Activated CD4-positive, alpha-beta memory T cell treated with anti-CD3 and anti-CD28 coated beads, Interleukin-2, amount 10 ng/mL, durations not matched to agents 7 days and 5 days (primary cell): ENCODE measurements around the gene NEXMIF. TPM values are rescaled to one million over a fixed set of nuclear protein-coding genes. Genes with fewer than 3 reads are reported as not detected.
"Not testable (repeated sequence)": the region's sequence is repeated elsewhere in the genome, so short reads cannot be mapped to it uniquely, and the experiment has no call there.

Experiments used
- CTCF ChIA-PET: fragments of 350-600 bp; sonication (Branson Sonifier 250); formaldehyde crosslinking; loops from one replicate; lab custom pipeline; 2021; ENCODE audit warnings: antibody characterized with exemption, inconsistent platforms; lab: Charles Lee
- POLR2A ChIA-PET: fragments of 350-600 bp; sonication (Branson Sonifier 250); formaldehyde crosslinking; loops from one replicate; lab custom pipeline; 2021; ENCODE audit warnings: antibody characterized with exemption; lab: Charles Lee
- DNase-seq: peaks from one replicate; pipeline ENCODE4 v3.0.0-alpha.2; 2020
- H3K27ac Mint-ChIP-seq: one replicate; pipeline ENCODE4 v1.8.0; 2021; ENCODE audit warnings: mild to moderate bottlenecking, mixed read lengths
- H3K27me3 Mint-ChIP-seq: one replicate; pipeline ENCODE4 v1.8.0; 2021; ENCODE audit warnings: mixed read lengths
- H3K36me3 Mint-ChIP-seq: one replicate; pipeline ENCODE4 v1.8.0; 2021; ENCODE audit warnings: low read depth, mixed read lengths
- H3K4me1 Mint-ChIP-seq: one replicate; pipeline ENCODE4 v1.8.0; 2021; ENCODE audit warnings: mixed read lengths
- H3K4me3 Mint-ChIP-seq: one replicate; pipeline ENCODE4 v1.8.0; 2021; ENCODE audit warnings: mild to moderate bottlenecking, mixed read lengths
- H3K9me3 Mint-ChIP-seq: one replicate; pipeline ENCODE4 v1.8.0; 2021; ENCODE audit warnings: mixed read lengths
- total RNA-seq, 2 experiments: library from RNA; stranded (reverse); gene quantifications; one replicate each; pipeline ENCODE4 v1.2.3, GENCODE V29; 2021

Gene NEXMIF
- total RNA-seq, 2 experiments from 2014 or later, result 0.13 to 0.28 TPM

DNA sequence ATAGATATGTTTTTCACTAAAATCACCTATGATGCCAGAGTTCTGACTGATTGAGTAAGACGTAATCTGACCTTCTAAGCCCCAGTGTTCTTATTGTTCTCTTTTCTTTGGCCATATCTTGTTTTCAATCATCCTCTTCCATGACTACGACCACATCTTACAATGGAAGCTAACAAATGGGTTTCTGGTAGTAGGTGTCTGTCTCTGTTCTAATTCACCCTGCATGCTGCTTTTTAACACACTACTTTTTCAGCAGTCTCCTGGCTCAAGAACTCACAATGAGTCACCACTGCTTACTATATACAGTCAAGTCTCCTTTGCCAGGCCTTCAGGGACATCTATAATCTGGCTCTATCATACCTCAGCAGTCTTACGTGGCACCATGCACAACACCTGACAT lies 146.1 kb downstream of the NEXMIF start:
- H3K9me3 Mint-ChIP-seq, result no peaks in the 10 kb centered on the region
- H3K4me1 Mint-ChIP-seq, result no peaks in the 10 kb centered on the region
- H3K36me3 Mint-ChIP-seq, result no peaks in the 10 kb centered on the region
- H3K27ac Mint-ChIP-seq, result no peak overlapping the region
- DNase-seq, result no peak
- H3K27me3 Mint-ChIP-seq, result no peaks in the 10 kb centered on the region
- POLR2A ChIA-PET, result no interaction called here
- no peak overlapping the region for H3K4me3 Mint-ChIP-seq
- CTCF ChIA-PET, result no interaction called here

DNA sequence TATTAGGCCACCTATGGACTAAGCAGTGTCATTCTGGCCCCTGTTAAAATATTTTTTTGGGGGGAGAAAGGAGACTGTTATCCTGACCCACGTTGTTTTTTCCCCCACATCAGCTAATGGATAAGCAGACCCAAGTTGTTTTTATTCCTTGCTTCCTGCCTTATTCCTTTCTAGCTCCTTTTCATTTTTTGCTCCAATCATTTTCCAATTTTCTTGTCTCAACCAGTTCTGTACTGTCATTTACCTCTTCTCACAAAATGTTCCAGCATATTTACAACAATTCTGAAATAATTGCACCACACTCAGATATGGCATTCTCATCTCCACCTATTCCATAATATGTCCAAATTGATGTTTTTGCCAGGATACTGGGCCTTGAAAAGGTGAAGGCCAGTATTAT lies 150.3 kb downstream of the NEXMIF start:
- H3K27me3 Mint-ChIP-seq, result no peaks in the 10 kb centered on the region
- no peak overlapping the region for H3K4me3 Mint-ChIP-seq
- CTCF ChIA-PET, result no interaction called here

GRCh38 chrX:74736450-74736849 lies 188.8 kb downstream of the NEXMIF start:
- no peak for DNase-seq
- CTCF ChIA-PET, result no interaction called here
- no peaks in the 10 kb centered on the region for H3K4me1 Mint-ChIP-seq
- H3K27ac Mint-ChIP-seq, result no peak overlapping the region
- no peaks in the 10 kb centered on the region for H3K36me3 Mint-ChIP-seq
- POLR2A ChIA-PET, result no interaction called here
- H3K4me3 Mint-ChIP-seq, result no peak overlapping the region
- no peaks in the 10 kb centered on the region for H3K27me3 Mint-ChIP-seq
- no peaks in the 10 kb centered on the region for H3K9me3 Mint-ChIP-seq

More for the DNA sequence above, 150.3 kb downstream of the NEXMIF start:
- Mint-ChIP-seq H3K36me3 (no peaks in the 10 kb centered on the region), H3K9me3 (no peaks in the 10 kb centered on the region), H3K4me1 (no peaks in the 10 kb centered on the region), H3K27ac (no peak overlapping the region)
- POLR2A ChIA-PET, result no interaction called here
- DNase-seq, result no peak

DNA sequence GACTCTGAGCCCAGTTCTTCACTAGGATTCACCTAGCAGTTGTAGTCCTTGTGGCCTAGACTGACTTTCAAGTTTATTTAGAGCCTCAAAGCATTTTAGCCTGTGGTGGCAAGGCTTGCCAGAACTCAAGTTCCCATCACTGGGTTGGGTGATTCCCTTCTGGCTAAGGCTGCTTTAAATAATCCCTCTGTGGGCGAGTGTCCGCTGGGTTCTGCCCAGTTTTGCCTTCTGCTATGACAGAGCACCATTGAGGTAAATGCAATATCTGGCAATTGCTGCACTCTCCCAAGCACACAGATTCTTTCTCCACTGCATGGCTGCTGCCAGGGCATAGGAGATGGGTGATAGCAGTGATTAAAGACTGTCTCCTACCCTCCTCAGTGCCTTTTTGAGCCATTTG lies 220.0 kb downstream of the NEXMIF start:
- Mint-ChIP-seq H3K27me3 (no peaks in the 10 kb centered on the region), H3K9me3 (no peaks in the 10 kb centered on the region), H3K4me1 (no peaks in the 10 kb centered on the region), H3K4me3 (no peak overlapping the region), H3K36me3 (no peaks in the 10 kb centered on the region), H3K27ac (no peak overlapping the region)
- POLR2A ChIA-PET, result no interaction called here
- no peak for DNase-seq
- CTCF ChIA-PET, result no interaction called here

DNA sequence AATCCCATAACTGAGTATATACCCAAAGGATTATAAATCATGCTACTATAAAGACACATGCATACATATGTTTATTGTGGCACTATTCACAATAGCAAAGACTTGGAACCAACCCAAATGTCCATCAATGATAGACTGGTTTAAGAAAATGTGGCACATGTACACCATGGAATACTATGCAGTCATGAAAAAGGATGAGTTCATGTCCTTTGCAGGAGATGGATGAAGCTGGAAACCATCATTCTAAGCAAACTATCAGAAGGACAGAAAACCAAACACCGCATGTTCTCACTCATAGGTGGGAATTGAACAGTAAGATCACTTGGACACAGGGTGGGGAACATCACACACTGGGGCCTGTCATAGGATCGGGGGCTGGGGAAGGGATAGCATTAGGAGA lies 223.9 kb downstream of the NEXMIF start:
- POLR2A ChIA-PET, DNase-seq, H3K27ac Mint-ChIP-seq, H3K4me1 Mint-ChIP-seq, H3K36me3 Mint-ChIP-seq, H3K9me3 Mint-ChIP-seq, H3K4me3 Mint-ChIP-seq, H3K27me3 Mint-ChIP-seq, CTCF ChIA-PET: not testable (repeated sequence)

DNA sequence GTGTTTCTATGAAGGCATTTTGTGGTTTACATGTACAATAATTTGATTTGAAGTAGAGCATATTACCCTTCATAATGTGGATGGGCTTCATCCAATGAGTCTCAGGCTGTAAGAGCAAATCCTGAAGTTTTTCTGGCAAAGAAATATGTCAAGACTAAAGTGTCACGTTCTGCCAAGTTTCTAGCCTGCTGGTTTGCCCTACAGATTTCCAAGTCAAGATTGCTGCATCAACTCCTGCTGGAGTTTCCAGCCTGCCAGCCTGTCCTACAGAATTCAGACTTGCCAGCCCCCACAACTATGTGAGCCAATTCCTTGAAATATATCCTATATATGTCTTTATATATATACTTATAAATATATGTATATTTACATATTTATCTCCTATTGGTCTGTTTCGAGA lies 240.8 kb downstream of the NEXMIF start:
- ChIA-PET CTCF (no interaction called here), POLR2A (no interaction called here)
- no peak for DNase-seq
- no peaks in the 10 kb centered on the region for H3K36me3 Mint-ChIP-seq
- H3K9me3 Mint-ChIP-seq, result peaks cover 2% of the 10 kb centered on the region
- H3K4me3 Mint-ChIP-seq, result no peak overlapping the region
- H3K27ac Mint-ChIP-seq, result no peak overlapping the region
- H3K4me1 Mint-ChIP-seq, result no peaks in the 10 kb centered on the region
- H3K27me3 Mint-ChIP-seq, result no peaks in the 10 kb centered on the region

Other genes starting within 250 kb of the NEXMIF start
- 10 to 100 TPM; 25.9 to 27.3 TPM for gene ABCB7, start 230.8 kb upstream of the NEXMIF start, total RNA-seq